Right lung (tissue), 5 donors: ENCODE data around the gene NEURL1. TPM values are rescaled to one million over a fixed set of nuclear protein-coding genes. Genes with fewer than 3 reads are reported as not detected.
A peak's percentile ranks its signal among the peaks of the same experiment; 100 is the strongest.
"Not testable (repeated sequence)": the region's sequence is repeated elsewhere in the genome, so short reads cannot be mapped to it uniquely, and the experiment has no call there.

Experiments
- DNase-seq, 2 donors: peaks; one replicate each; pipeline ENCODE4 v3.0.0-alpha.2; 2013
- polyA plus RNA-seq, 5 donors: library from polyadenylated mRNA; unstranded; fragments of 120-200 nt; gene quantifications; one replicate each; pipeline versions ENCODE4 v1.2.1 to v1.2.3, GENCODE V29; 2013; ENCODE audit warnings: inconsistent platforms in 1 of 5, low replicate concordance in 1 of 5; ENCODE audit not compliant: insufficient read length in 5 of 5, insufficient read depth in 1 of 5

The NEURL1 gene
- polyA plus RNA-seq, 5 donors: 0.99 to 2.7 (median 1.3) TPM

DNA sequence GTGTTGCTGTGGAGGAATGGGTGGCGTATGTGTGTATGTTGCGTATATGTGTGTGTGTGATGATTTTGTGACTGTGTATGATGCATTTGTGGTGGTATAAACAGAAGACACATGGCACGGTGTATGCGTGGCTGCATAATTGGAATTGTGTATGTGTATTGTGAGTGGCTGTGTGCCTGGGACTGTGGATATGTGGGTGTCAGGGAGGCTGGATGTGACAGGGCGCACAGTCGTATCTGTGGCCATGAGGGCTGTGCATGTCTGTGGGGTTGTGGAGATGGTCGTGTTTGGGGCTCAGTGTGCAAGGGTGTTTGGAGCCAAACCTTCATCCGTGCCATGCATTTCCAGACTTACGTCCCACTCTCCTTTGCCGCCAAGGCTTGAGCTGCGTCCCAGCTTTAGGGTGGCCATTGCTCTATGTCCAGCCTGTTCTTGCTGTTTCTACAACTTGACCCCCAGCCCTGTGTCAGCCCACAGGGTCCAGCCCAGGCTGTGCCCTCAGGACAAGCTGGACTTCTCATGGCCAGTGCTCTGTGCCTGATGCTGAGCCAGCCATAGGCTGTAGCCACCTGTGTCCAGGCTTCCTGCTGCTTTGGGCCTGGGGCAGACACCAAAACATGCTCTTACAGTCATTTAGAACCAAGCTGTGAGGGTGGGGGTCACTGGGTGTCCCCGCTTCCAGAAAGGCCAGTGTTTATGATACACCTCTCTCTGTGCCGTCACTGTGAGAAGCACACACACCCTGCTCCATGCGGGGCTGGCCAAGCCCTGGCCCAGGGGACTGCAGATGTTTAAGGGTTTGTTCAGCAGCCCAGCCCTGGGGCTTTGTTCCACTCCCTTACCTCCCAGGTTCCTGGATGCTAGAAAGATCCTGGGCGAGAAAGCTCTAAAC, 127.6 kb downstream of the NEURL1 start:
- no peak for DNase-seq

GRCh38 chr10:103621783-103622125, 128.2 kb downstream of the NEURL1 start:
- no peak for DNase-seq

DNA sequence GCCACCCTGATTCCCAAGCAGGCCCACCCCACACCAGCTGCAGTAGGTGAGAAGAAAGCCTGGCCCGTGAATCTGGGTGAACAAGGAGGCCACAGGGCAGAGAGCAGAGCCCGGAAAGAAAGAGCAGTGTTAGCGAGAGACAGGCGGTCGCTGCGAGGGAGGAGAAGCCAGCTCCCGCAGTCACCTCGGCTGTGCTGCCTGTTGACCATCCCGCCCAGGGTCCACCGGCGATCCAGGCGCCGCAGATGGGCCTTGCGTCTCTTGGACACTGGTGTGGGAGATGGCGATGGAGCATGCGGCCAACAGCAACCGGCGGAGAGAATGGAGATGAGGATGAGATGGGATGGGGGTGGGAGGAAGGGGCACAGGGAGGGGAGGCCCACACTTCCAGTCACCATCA, 128.8 kb downstream of the NEURL1 start:
- DNase-seq: no peak

DNA sequence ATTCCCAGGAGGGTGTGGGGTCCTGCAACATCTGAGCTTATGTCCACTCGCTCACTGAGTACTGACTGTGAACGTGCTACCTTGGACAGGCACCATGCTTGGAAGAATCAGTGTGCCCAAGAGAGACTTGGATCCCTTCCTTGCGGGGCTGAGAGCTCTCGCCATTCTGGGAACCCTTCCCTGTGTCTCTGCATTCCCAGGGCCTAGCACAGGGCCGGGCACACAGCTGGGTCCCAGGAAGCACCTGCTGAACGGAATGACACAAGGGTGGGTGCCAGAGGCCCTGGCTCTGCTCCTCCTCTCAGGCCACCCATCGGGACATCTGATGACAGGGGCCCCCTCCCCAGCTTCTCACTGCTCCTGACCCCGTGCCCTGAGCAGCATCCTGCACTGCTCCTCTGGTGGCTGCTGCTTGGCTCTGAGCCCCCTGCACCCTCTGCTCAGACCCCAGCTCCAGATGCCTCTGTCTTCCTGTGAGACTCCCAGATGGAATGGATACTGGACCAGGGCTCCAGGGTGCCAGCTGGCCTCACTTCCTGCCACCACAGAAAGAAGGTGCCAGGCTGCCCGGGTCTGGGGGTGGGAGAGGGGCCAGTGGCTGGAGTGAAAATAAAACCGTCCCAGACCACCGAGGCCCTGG, 129.6 kb downstream of the NEURL1 start:
- no peak for DNase-seq

GRCh38 chr10:103626178-103626577, 132.7 kb downstream of the NEURL1 start:
- DNase-seq: no peak

- DNase-seq: no peak
Observed at GRCh38 chr10:103627111-103627892, 133.8 kb downstream of the NEURL1 start.

DNA sequence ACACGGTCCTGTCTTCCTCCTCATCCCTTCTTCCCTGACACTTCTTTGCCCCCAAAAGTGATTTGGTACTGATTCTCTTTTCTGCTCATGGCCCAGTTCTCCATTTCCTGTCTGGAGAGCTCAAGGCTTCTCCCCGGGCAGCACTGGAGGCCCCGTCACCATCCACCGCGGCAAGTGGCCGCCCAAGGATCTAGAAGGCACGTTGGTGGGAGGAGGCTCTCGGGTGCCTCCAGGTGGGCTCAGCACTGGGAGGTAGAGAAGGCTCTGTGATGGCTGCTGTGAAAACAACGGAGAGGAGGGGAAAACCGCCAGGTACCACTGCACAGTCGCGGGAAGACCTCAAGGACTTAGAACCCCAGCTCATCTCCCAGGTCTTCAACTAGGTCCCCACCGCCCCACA, 134.4 kb downstream of the NEURL1 start:
- DNase-seq: no peak

DNA sequence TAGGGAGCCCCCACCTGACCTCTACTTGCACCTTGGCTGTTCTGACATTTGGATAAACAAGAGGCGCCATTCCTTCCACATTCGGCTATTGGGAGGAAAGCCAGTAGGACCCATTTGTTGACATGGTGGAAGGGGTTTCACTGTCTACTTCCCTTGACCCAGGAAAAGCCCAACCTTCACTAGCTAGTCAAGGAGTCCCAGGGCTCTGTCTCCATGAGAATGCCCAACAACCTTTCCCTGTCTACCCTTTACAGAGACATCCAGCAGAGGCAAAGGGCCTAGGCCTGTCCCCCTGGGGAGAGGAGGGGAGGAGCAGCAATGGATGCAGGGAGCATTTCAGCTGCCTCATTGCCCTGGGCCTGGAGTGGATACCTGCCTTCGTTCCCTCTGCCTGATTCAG, 136.1 kb downstream of the NEURL1 start:
- no peak for DNase-seq

GRCh38 chr10:103630156-103630555, 136.7 kb downstream of the NEURL1 start:
- no peak for DNase-seq

DNA sequence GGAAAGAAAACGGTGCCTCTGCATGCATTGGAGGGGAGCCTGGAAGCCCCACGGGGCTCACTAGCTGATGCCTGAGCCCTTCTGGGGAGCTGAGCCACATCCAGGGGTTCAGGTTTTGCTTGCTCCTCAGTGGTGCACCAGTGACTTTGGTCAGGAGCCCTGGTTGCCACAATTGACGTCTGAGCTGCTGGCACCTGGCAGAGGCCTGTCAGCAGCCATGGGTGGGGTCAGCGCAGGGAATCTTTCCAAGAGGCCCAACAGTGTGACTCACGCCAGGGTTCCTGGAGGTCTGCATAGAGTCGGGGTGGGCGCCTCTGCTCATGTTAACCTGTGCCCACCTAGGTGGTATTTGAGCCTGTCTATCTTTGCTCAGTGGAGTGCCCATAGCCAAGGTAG, 138.7 kb downstream of the NEURL1 start:
- DNase-seq: no peak

- DNase-seq: not testable (repeated sequence)
Observed at GRCh38 chr10:103632871-103633270, 139.4 kb downstream of the NEURL1 start.

GRCh38 chr10:103633846-103634245, 140.3 kb downstream of the NEURL1 start:
- no peak for DNase-seq

- no peak for DNase-seq
Observed at GRCh38 chr10:103635580-103635979, 142.1 kb downstream of the NEURL1 start.

- DNase-seq: no peak
Observed at GRCh38 chr10:103636492-103636891, 143.0 kb downstream of the NEURL1 start.

- no peak for DNase-seq
Observed at GRCh38 chr10:103637011-103637410, 143.5 kb downstream of the NEURL1 start.

- peak in 1 of 2 donors; percentile 26 for DNase-seq
Observed at GRCh38 chr10:103637927-103638557, 144.5 kb downstream of the NEURL1 start.

GRCh38 chr10:103638948-103639347, 145.4 kb downstream of the NEURL1 start:
- DNase-seq: no peak

DNA sequence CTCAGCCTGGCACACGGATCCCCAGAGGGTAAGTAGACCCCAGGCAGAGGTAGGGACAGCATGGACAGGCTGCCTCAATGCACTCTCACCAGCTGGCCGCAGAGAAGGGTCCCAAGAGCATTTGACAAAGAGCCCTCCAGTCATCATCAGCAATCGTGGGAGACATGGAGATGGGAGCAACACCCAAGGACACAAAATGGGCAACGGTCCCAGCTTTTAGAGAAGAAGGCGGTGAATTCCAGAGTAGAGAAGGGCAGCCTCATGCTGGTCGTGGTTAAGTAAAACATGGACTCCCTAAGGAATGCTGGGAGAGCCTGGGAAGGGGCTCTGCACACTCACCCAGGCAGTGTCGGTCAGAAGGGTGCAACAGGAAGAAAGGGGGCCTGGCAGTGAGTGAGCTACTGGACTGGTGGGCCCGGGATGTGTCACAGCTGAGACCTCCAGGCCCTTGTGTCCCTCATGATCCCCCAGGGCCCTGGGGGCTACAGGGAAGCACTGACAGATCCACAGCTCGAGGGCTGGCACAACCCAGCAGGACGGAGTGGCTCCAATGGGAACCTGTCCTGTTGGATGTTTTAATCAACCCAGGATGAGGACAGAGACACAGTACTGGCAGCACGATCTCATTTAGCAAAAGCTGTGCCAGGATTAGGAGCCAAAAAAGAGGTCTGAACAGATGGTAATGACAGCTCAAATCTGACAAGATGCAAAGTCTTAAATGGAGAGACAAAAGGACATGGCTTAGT, 147.1 kb downstream of the NEURL1 start:
- peak in 1 of 2 donors; percentile 34 for DNase-seq

GRCh38 chr10:103641326-103641725, 147.8 kb downstream of the NEURL1 start:
- no peak for DNase-seq
